H9 (cell line): ENCODE results near the gene SNUPN. TPM values are rescaled to one million over a fixed set of nuclear protein-coding genes. Genes with fewer than 3 reads are reported as not detected.

Experiments used
- DNase-seq: peaks from one replicate; pipeline ENCODE4 v3.0.0-alpha.2; 2017
- H2AFZ ChIP-seq: one replicate; pipeline ENCODE4 v1.6.1; 2013; ENCODE audit warnings: mild to moderate bottlenecking, low read length, control low read depth, moderate library complexity
- H2AK5ac ChIP-seq: 2 replicates; pipeline ENCODE4 v1.6.1; 2013; ENCODE audit warnings: low read length, control low read depth, mixed read lengths; ENCODE audit not compliant: insufficient read length
- H2BK120ac ChIP-seq: one replicate; pipeline ENCODE4 v1.6.1; 2013; ENCODE audit warnings: low read depth, mild to moderate bottlenecking, low read length, control low read depth, inconsistent platforms; ENCODE audit not compliant: poor library complexity, severe bottlenecking
- H2BK12ac ChIP-seq: 2 replicates; pipeline ENCODE4 v1.6.1; 2013; ENCODE audit warnings: low read length, control low read depth, mixed read lengths, low read depth; ENCODE audit not compliant: insufficient read length
- H2BK15ac ChIP-seq: 2 replicates; pipeline ENCODE4 v1.6.1; 2013; ENCODE audit warnings: low read depth, low read length, control low read depth
- H2BK20ac ChIP-seq: one replicate; pipeline ENCODE4 v1.6.1; 2013; ENCODE audit warnings: low read depth, mild to moderate bottlenecking, low read length, control low read depth, inconsistent platforms; ENCODE audit not compliant: poor library complexity, severe bottlenecking
- H2BK5ac ChIP-seq: 2 replicates; pipeline ENCODE4 v1.6.1; 2013; ENCODE audit warnings: low read length, control low read depth, mixed read lengths; ENCODE audit not compliant: insufficient read length
- H3K14ac ChIP-seq: 2 replicates; pipeline ENCODE4 v1.6.1; 2013; ENCODE audit warnings: low read length, control low read depth; ENCODE audit not compliant: insufficient read depth
- H3K18ac ChIP-seq: 2 replicates; pipeline ENCODE4 v1.6.1; 2013; ENCODE audit warnings: low read depth, mild to moderate bottlenecking, mixed read lengths, low read length, control low read depth; ENCODE audit not compliant: insufficient read length
- H3K23ac ChIP-seq: 2 replicates; pipeline ENCODE4 v1.6.1; 2013; ENCODE audit warnings: low read length, control low read depth, mixed read lengths, low read depth; ENCODE audit not compliant: insufficient read length
- H3K23me2 ChIP-seq: 2 replicates; pipeline ENCODE4 v1.6.1; 2013; ENCODE audit warnings: low read depth, mild to moderate bottlenecking, mixed read lengths, low read length, control low read depth; ENCODE audit not compliant: insufficient read length, poor library complexity, severe bottlenecking
- H3K27ac ChIP-seq: 2 replicates; pipeline ENCODE4 v1.5.1; 2013; ENCODE audit warnings: low read length, control low read depth, mixed read lengths, low read depth; ENCODE audit not compliant: insufficient read length
- H3K27me3 ChIP-seq: 2 replicates; pipeline ENCODE4 v1.6.1; 2013; ENCODE audit warnings: low read length, control low read depth, inconsistent platforms; ENCODE audit not compliant: insufficient read depth
- H3K4ac ChIP-seq: 2 replicates; pipeline ENCODE4 v1.6.1; 2013; ENCODE audit warnings: low read depth, mild to moderate bottlenecking, control low read depth, inconsistent platforms, low read length, moderate library complexity
- H3K4me1 ChIP-seq: 2 replicates; pipeline ENCODE4 v1.6.1; 2013; ENCODE audit warnings: low read length, control low read depth, inconsistent platforms; ENCODE audit not compliant: insufficient read depth
- H3K4me2 ChIP-seq: 2 replicates; pipeline ENCODE4 v1.6.1; 2013; ENCODE audit warnings: low read length, control low read depth, mixed read lengths; ENCODE audit not compliant: insufficient read length, insufficient read depth
- H3K56ac ChIP-seq: 2 replicates; pipeline ENCODE4 v1.6.1; 2013; ENCODE audit warnings: low read depth, mild to moderate bottlenecking, mixed read lengths, low read length, control low read depth; ENCODE audit not compliant: insufficient read length
- H3K79me1 ChIP-seq: 2 replicates; pipeline ENCODE4 v1.6.1; 2013; ENCODE audit warnings: low read depth, mild to moderate bottlenecking, moderate library complexity, low read length, control low read depth, inconsistent platforms; ENCODE audit not compliant: insufficient read depth, poor library complexity, severe bottlenecking
- H3K79me2 ChIP-seq: 2 replicates; pipeline ENCODE4 v1.6.1; 2013; ENCODE audit warnings: low read length, control low read depth, inconsistent platforms; ENCODE audit not compliant: insufficient read depth
- H3K9ac ChIP-seq: 2 replicates; pipeline ENCODE4 v1.6.1; 2013; ENCODE audit warnings: low read length, control low read depth, mixed read lengths; ENCODE audit not compliant: insufficient read length; ENCODE audit errors: extremely low read depth
- H3K9me3 ChIP-seq: one replicate; pipeline ENCODE4 v1.6.1; 2013; ENCODE audit warnings: low read depth, low read length, inconsistent platforms; ENCODE audit not compliant: control insufficient read depth
- H3T11ph ChIP-seq: one replicate; pipeline ENCODE4 v1.6.1; 2013; ENCODE audit warnings: mild to moderate bottlenecking, low read length, control low read depth, inconsistent platforms
- H4K20me1 ChIP-seq: one replicate; pipeline ENCODE4 v1.6.1; 2013; ENCODE audit not compliant: control insufficient read depth, insufficient read length, insufficient read depth
- H4K5ac ChIP-seq: 2 replicates; pipeline ENCODE4 v1.6.1; 2013; ENCODE audit warnings: low read depth, mild to moderate bottlenecking, mixed read lengths, low read length, control low read depth; ENCODE audit not compliant: insufficient read length
- H4K8ac ChIP-seq: replicated peaks from 2 replicates; pipeline ENCODE4 v1.6.1; 2013; ENCODE audit warnings: low read length, control low read depth, mixed read lengths, low read depth; ENCODE audit not compliant: insufficient read length
- H4K91ac ChIP-seq: 2 replicates; pipeline ENCODE4 v1.6.1; 2013; ENCODE audit warnings: low read depth, mild to moderate bottlenecking, moderate library complexity, mixed read lengths, low read length, control low read depth; ENCODE audit not compliant: insufficient read length
- H3K27ac Mint-ChIP-seq, 3 experiments: 2 replicates in 2 of 3; 3 replicates in 1 of 3; pipeline ENCODE4 v1.8.0; 2020 to 2021; ENCODE audit warnings: mixed read lengths in 3 of 3, mild to moderate bottlenecking in 1 of 3, moderate library complexity in 1 of 3
- H3K27me3 Mint-ChIP-seq: 2 replicates; pipeline ENCODE4 v1.8.0; 2021; ENCODE audit warnings: low read depth, mild to moderate bottlenecking, moderate library complexity, mixed read lengths
- H3K36me3 Mint-ChIP-seq, 3 experiments: 2 replicates in 2 of 3; 3 replicates in 1 of 3; pipeline ENCODE4 v1.8.0; 2020 to 2021; ENCODE audit warnings: low read depth in 3 of 3, mixed read lengths in 3 of 3; ENCODE audit not compliant: insufficient read depth in 1 of 3
- H3K4me1 Mint-ChIP-seq, 2 experiments: 2 replicates each; pipeline ENCODE4 v1.8.0; 2020; ENCODE audit warnings: mixed read lengths in 2 of 2
- H3K4me3 Mint-ChIP-seq, 2 experiments: 2 replicates in 1 of 2; 3 replicates in 1 of 2; pipeline ENCODE4 v1.8.0; 2020 to 2021; ENCODE audit warnings: mild to moderate bottlenecking in 2 of 2, mixed read lengths in 2 of 2, moderate library complexity in 1 of 2
- H3K9me3 Mint-ChIP-seq, 2 experiments: 2 replicates in 1 of 2; 3 replicates in 1 of 2; pipeline ENCODE4 v1.8.0; 2020; ENCODE audit warnings: mild to moderate bottlenecking in 2 of 2, mixed read lengths in 2 of 2, moderate library complexity in 1 of 2
- WGBS: extraction: QIAGEN DNeasy Blood & Tissue Kit; methylation state at CpG from one replicate; pipeline ENCODE4 v1.1.7; 2013; ENCODE audit warnings: missing lambda C conversion rate, low lambda C conversion rate, mixed read lengths; ENCODE audit not compliant: insufficient read length; ENCODE audit errors: extremely low coverage; 5-methylcytosine and 5-hydroxymethylcytosine counted together
- total RNA-seq: library from RNA; stranded (reverse); gene quantifications from 2 replicates; pipeline ENCODE4 v1.2.1, GENCODE V29; 2021
- TF ChIP-seq, protein P1 (sequence below): fragments of 200-600 bp; sonication (generic); conservative IDR thresholded peaks from 3 replicates; pipeline ENCODE4 v1.8.0; 2021; ENCODE audit warnings: antibody characterized with exemption, mild to moderate bottlenecking

The SNUPN gene
- total RNA-seq, 1 experiment from 2014 or later, result 32.7 TPM

DNA sequence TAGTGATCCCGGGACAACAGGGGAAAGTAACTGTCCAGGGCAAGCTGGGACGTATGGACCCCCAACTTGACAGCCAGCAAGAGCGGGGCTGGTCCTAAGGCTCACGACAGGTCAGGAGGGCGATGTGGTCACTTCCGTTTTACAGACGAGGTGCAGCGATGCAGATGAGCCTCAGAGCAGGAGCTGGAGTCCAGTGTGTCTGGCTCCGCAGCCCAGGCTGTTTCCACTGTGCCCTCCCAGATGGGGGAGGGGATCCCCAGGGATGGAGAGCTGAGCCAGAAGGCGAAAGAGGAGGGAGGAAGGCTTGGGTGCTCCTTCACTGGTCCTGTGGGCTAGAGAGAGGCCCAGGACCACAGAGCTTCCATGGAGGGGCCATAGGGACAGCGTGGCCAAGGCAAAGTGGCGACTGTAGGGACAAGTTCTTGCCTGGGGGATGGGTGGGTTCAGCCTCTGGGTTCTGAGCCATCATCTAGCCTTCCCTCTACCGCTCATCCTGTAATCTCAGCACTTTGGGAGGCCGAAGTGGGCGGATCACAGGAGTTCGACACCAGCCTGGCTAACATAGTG lies 27.9 kb upstream of the SNUPN start:
- Histone ChIP-seq H3K4ac (no peak overlapping the region), H3K9ac (no peak overlapping the region), H3T11ph (no peak overlapping the region), H3K56ac (no peak overlapping the region), H4K8ac (no peak overlapping the region), H3K4me1 (peaks cover 3% of the 10 kb centered on the region; the same call in 1 of the 2 replicates), H4K5ac (no peak overlapping the region), H3K27ac (no peak overlapping the region), H2BK12ac (no peak overlapping the region), H2BK20ac (no peak overlapping the region), H3K23ac (no peak overlapping the region), H2AK5ac (no peak overlapping the region), H2BK15ac (no peak overlapping the region), H3K18ac (no peak overlapping the region), H4K91ac (no peak overlapping the region), H3K4me2 (no peak overlapping the region), H3K23me2 (peaks cover 6% of the 10 kb centered on the region), H2BK5ac (no peak overlapping the region), H2AFZ (no peak overlapping the region), H3K79me1 (no peaks in the 10 kb centered on the region), H3K14ac (no peak overlapping the region; the same call in 1 of the 2 replicates), H4K20me1 (no peaks in the 10 kb centered on the region), H3K27me3 (no peaks in the 10 kb centered on the region), H3K79me2 (peaks cover 9% of the 10 kb centered on the region; the same call in 1 of the 2 replicates), H3K9me3 (no peaks in the 10 kb centered on the region), H2BK120ac (no peak overlapping the region)
- Mint-ChIP-seq H3K27ac (peak overlapping the region; percentile 38 to 91 (median 59); a peak in 5 of 7 replicates), H3K27me3 (no peaks in the 10 kb centered on the region), H3K4me1 (peaks cover 48 to 49% of the 10 kb centered on the region in 2 experiments), H3K9me3 (no peaks in the 10 kb centered on the region), H3K4me3 (no peak overlapping the region; a peak in 1 of 5 replicates), H3K36me3 (peaks cover 23 to 60% (median 50%) of the 10 kb centered on the region in 3 experiments)
- no CpG with 5 or more reads among the region's 16 CpGs for WGBS
- TF ChIP-seq, protein P1, sequence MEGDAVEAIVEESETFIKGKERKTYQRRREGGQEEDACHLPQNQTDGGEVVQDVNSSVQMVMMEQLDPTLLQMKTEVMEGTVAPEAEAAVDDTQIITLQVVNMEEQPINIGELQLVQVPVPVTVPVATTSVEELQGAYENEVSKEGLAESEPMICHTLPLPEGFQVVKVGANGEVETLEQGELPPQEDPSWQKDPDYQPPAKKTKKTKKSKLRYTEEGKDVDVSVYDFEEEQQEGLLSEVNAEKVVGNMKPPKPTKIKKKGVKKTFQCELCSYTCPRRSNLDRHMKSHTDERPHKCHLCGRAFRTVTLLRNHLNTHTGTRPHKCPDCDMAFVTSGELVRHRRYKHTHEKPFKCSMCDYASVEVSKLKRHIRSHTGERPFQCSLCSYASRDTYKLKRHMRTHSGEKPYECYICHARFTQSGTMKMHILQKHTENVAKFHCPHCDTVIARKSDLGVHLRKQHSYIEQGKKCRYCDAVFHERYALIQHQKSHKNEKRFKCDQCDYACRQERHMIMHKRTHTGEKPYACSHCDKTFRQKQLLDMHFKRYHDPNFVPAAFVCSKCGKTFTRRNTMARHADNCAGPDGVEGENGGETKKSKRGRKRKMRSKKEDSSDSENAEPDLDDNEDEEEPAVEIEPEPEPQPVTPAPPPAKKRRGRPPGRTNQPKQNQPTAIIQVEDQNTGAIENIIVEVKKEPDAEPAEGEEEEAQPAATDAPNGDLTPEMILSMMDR, result no peak
- DNase-seq, result no peak
